Activated CD8-positive, alpha-beta T cell treated with anti-CD3 and anti-CD28 coated beads for 36 hours (primary cell): ENCODE data around the gene PARP15. TPM values are rescaled to one million over a fixed set of nuclear protein-coding genes. Genes with fewer than 3 reads are reported as not detected.
"Not testable (repeated sequence)": the region's sequence is repeated elsewhere in the genome, so short reads cannot be mapped to it uniquely, and the experiment has no call there.

Source experiments
- ATAC-seq: fragments of 200-7000 bp; cut with Tn5 transposase; one replicate; pipeline ENCODE4 v1.10.0; 2021; ENCODE audit warnings: mild to moderate bottlenecking, moderate library complexity
- CTCF ChIA-PET: fragments of 350-600 bp; sonication (Branson Sonifier 250); formaldehyde crosslinking; loops from one replicate; lab custom pipeline; 2021; ENCODE audit warnings: antibody characterized with exemption; lab: Charles Lee
- POLR2A ChIA-PET: fragments of 350-600 bp; sonication (Branson Sonifier 250); formaldehyde crosslinking; loops from one replicate; lab custom pipeline; 2021; ENCODE audit warnings: antibody characterized with exemption; lab: Charles Lee
- DNase-seq: peaks from one replicate; pipeline ENCODE4 v3.0.0-alpha.2; 2020
- H3K27ac Mint-ChIP-seq: one replicate; pipeline ENCODE4 v1.8.0; 2021; ENCODE audit warnings: mild to moderate bottlenecking, mixed read lengths
- H3K27me3 Mint-ChIP-seq: one replicate; pipeline ENCODE4 v1.8.0; 2021; ENCODE audit warnings: mixed read lengths
- H3K36me3 Mint-ChIP-seq: one replicate; pipeline ENCODE4 v1.8.0; 2021; ENCODE audit warnings: low read depth, mixed read lengths
- H3K4me1 Mint-ChIP-seq: one replicate; pipeline ENCODE4 v1.8.0; 2021; ENCODE audit warnings: low read depth, mixed read lengths
- H3K4me3 Mint-ChIP-seq: one replicate; pipeline ENCODE4 v1.8.0; 2021; ENCODE audit warnings: mild to moderate bottlenecking, moderate library complexity, mixed read lengths
- H3K9me3 Mint-ChIP-seq: one replicate; pipeline ENCODE4 v1.8.0; 2021; ENCODE audit warnings: mixed read lengths
- intact Hi-C: fragments of 100-400 bp; cut with micrococcal nuclease; formaldehyde crosslinking; loops from one replicate; pipeline ENCODE4 v1.10.0; 2022
- total RNA-seq, 2 experiments: library from RNA; stranded (reverse); gene quantifications; one replicate each; pipeline ENCODE4 v1.2.3, GENCODE V29; 2021
- TF ChIP-seq, protein P1 (sequence below): fragments of 200-600 bp; IDR thresholded peaks from one replicate; pipeline ENCODE4 v1.8.0; 2022; ENCODE audit warnings: antibody characterized with exemption, mild to moderate bottlenecking

The PARP15 gene
- total RNA-seq, 2 experiments from 2014 or later = 13.3 to 14.0 TPM

DNA sequence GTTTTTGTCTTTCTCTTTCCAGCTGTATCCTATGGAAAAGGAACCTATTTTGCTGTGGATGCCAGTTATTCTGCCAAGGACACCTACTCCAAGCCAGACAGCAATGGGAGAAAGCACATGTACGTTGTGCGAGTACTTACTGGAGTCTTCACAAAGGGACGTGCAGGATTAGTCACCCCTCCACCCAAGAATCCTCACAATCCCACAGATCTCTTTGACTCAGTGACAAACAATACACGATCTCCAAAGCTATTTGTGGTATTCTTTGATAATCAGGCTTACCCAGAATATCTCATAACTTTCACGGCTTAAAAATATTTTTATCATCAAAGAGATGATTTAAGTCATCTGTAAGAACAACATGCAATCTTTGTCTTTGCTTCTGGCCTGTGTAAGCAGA lies 58.3 kb downstream of the PARP15 start:
- no peak overlapping the region for H3K4me3 Mint-ChIP-seq
- POLR2A ChIA-PET = no interaction called here
- intact Hi-C loops = no loop called here
- CTCF ChIA-PET = no interaction called here
- TF ChIP-seq, protein P1, sequence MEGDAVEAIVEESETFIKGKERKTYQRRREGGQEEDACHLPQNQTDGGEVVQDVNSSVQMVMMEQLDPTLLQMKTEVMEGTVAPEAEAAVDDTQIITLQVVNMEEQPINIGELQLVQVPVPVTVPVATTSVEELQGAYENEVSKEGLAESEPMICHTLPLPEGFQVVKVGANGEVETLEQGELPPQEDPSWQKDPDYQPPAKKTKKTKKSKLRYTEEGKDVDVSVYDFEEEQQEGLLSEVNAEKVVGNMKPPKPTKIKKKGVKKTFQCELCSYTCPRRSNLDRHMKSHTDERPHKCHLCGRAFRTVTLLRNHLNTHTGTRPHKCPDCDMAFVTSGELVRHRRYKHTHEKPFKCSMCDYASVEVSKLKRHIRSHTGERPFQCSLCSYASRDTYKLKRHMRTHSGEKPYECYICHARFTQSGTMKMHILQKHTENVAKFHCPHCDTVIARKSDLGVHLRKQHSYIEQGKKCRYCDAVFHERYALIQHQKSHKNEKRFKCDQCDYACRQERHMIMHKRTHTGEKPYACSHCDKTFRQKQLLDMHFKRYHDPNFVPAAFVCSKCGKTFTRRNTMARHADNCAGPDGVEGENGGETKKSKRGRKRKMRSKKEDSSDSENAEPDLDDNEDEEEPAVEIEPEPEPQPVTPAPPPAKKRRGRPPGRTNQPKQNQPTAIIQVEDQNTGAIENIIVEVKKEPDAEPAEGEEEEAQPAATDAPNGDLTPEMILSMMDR = no peak
- H3K27me3 Mint-ChIP-seq = no peaks in the 10 kb centered on the region
- peaks cover 16% of the 10 kb centered on the region for H3K36me3 Mint-ChIP-seq
- DNase-seq (no peak), ATAC-seq (no peak)
- H3K27ac Mint-ChIP-seq = no peak overlapping the region
- no peaks in the 10 kb centered on the region for H3K9me3 Mint-ChIP-seq
- no peaks in the 10 kb centered on the region for H3K4me1 Mint-ChIP-seq

DNA sequence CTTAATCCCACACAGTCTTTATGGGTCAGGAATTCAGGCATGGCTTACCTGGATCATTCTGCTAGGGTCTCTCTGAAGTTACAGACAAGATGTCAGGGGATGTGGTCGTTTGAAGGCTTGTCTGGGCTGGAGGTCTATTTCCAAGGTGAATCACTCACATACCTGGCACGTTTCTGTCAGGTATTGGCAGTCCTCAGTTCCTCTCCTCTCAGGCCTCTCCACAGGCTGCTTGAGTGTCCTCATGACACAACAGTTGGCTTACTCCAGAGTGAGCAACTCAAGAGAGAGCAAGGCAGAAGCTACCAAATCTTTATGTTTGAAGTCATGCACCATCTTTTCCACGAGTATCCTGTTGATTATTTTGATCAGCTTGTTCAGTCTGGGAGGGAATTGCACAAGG lies 59.2 kb downstream of the PARP15 start:
- H3K4me1 Mint-ChIP-seq = no peaks in the 10 kb centered on the region
- no peak overlapping the region for H3K4me3 Mint-ChIP-seq
- ChIA-PET CTCF (no interaction called here), POLR2A (no interaction called here)
- H3K36me3 Mint-ChIP-seq = peaks cover 16% of the 10 kb centered on the region
- no peak overlapping the region for H3K27ac Mint-ChIP-seq
- H3K9me3 Mint-ChIP-seq = no peaks in the 10 kb centered on the region
- DNase-seq = no peak
- H3K27me3 Mint-ChIP-seq = no peaks in the 10 kb centered on the region
- TF ChIP-seq, protein P1 = no peak
- no peak for ATAC-seq
- intact Hi-C loops = no loop called here

DNA sequence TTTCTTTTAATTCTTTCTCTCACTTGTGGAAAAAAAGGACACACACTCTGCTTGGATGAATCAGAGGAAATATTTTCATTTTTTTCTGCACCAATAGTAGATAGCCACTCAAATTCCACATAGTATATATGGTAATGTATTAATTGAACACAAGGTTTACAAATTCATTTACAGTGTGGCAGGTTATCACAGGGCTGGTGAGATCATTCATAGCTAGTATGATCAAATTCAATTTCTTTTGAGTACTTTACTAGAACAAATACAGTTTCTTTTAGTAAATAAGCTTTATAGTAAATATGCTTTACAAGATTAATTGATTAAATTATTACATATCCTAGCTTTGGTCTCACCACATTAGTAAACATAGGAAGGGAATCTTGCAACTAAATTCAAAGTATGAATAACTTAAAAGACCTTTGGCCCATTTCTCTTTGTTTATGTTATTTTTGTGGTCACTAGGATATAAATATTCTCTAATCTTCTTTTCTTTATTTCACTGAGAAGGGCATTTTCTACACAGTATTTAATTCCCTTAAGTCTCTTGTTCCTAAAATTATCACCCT lies 63.1 kb downstream of the PARP15 start:
- Mint-ChIP-seq H3K27me3 (peaks cover 3% of the 10 kb centered on the region), H3K27ac (no peak overlapping the region), H3K36me3 (peaks cover 14% of the 10 kb centered on the region), H3K4me3 (no peak overlapping the region), H3K9me3 (no peaks in the 10 kb centered on the region), H3K4me1 (peaks cover 13% of the 10 kb centered on the region)
- no peak for DNase-seq
- no peak for ATAC-seq
- CTCF ChIA-PET = interaction anchor here (0.7 to 1.2 kb wide), 3 partner anchors 39 to 116 kb away, joined by 3 to 4 read pairs (median 3); no protein-coding TSS in a partner anchor
- POLR2A ChIA-PET = interaction anchor here (0.5 kb wide), 1 partner anchor 75 kb away, joined by 3 read pairs; no protein-coding TSS in a partner anchor
- intact Hi-C loops = no loop called here
- TF ChIP-seq, protein P1 = no peak

DNA sequence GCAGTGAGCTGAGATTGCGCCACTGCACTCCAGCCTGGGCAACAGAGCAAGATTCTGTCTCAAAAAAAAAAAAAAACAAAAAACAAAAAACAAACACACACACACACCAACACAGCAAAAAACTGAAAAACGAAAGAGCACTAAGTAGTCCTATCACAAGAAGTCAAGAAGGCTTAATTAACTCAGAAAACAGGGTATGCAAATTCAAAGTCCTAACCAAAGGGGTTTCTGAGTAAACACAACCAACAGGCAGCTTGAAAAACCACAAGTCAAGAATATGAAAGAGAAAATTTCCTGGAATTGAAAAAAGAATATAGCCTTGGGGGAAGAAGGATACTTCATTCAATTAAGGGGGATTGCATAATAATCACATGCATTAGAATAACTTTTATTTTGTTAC lies 65.5 kb downstream of the PARP15 start:
- TF ChIP-seq, protein P1 = no peak
- H3K27me3 Mint-ChIP-seq = peaks cover 12% of the 10 kb centered on the region
- no peak overlapping the region for H3K4me3 Mint-ChIP-seq
- H3K9me3 Mint-ChIP-seq = no peaks in the 10 kb centered on the region
- intact Hi-C loops = no loop called here
- H3K27ac Mint-ChIP-seq = peak overlapping the region; percentile 60
- DNase-seq (no peak), ATAC-seq (peak; percentile 86)
- POLR2A ChIA-PET = no interaction called here
- CTCF ChIA-PET = interaction anchor here (1.7 kb wide), 1 partner anchor 19 kb away, joined by 4 read pairs; no protein-coding TSS in a partner anchor
- H3K4me1 Mint-ChIP-seq = peaks cover 19% of the 10 kb centered on the region
- H3K36me3 Mint-ChIP-seq = peaks cover 4% of the 10 kb centered on the region

DNA sequence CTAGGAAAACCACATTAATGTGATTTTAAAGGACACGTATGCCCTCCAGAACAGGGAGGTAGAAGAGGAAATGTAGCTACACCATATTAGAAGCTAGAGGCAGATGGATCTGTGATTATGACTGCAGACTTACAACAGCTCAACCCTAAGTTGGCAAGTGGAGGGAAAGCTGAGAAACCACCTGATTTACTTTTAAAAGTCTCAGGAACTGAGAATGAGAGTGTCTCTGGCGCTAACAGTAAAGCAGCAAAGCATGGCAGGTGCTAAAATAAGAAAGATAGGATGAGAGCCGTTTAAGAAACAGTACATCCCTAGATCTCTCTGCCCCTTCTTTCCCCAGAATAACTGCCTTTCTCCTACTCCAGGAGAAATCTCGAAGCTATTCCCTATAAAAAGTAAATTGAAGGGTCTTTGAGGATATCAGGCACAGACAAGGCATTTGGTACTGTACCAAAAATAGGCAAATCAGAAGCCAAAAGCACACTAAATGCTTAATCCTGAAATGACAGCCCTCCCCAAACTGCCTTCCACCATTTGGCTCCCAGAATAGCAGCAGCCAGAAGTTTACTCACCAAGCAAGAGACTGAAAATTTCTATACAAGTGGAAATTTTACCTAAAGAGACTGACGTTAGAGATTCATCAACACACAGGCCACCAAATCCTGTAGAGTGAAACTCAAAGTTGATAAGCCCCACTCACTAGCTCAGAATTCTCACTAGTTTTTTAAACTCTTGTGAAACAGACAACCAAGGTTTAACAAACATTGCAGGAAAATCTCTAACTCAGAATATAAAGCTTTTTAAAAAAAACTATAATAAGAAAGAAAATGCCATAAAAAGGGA lies 68.9 kb downstream of the PARP15 start:
- Mint-ChIP-seq H3K4me3 (no peak overlapping the region), H3K4me1 (peaks cover 19% of the 10 kb centered on the region), H3K27me3 (peaks cover 20% of the 10 kb centered on the region), H3K36me3 (no peaks in the 10 kb centered on the region), H3K27ac (no peak overlapping the region), H3K9me3 (no peaks in the 10 kb centered on the region)
- TF ChIP-seq, protein P1 = no peak
- POLR2A ChIA-PET = no interaction called here
- CTCF ChIA-PET = interaction anchor here (1.0 to 1.9 kb wide), 2 partner anchors 15 to 33 kb away, joined by 3 to 5 read pairs; no protein-coding TSS in a partner anchor
- intact Hi-C loops = no loop called here
- DNase-seq = no peak
- no peak for ATAC-seq

DNA sequence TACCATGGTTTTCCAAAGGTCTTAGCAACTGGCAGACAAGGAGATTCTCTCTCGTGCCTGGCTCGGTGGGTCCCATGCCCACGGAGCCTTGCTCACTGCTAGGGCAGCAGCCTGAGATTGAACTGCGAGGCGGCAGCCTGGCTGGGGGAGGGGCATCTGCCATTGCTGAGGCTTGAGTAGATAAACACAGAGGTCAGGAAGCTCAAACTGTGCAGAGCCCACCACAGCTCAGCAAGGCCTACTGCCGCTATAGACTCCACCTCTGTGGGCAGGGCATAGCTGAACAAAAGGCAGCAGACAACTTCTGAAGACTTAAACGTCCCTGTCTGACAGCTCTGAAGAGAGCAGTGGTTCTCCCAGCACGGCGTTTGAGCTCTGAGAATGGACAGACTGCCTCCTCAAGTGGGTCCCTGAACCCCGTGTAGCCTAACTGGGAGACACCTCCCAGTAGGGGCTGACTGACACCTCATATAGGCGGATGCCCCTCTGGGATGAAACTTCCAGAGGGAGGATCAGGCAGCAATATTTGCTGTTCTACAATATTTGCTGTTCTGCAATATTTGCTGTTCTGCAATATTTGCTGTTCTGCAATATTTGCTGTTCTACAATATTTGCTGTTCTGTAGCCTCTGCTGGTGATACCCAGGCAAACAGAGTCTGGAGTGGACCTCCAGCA lies 73.9 kb downstream of the PARP15 start:
- H3K4me1 Mint-ChIP-seq, DNase-seq, CTCF ChIA-PET, ATAC-seq, H3K4me3 Mint-ChIP-seq, intact Hi-C loops, H3K27ac Mint-ChIP-seq, H3K36me3 Mint-ChIP-seq, H3K9me3 Mint-ChIP-seq: not testable (repeated sequence)
- H3K27me3 Mint-ChIP-seq = peaks cover 18% of the 10 kb centered on the region
- POLR2A ChIA-PET = interaction anchor here (0.9 kb wide), 1 partner anchor 10 kb away, joined by 3 read pairs; no protein-coding TSS in a partner anchor
